Endodermal cell (in vitro differentiated cells): ENCODE data around the gene ATP10A. TPM values are rescaled to one million over a fixed set of nuclear protein-coding genes. Genes with fewer than 3 reads are reported as not detected.
A peak's percentile ranks its signal among the peaks of the same experiment; 100 is the strongest.

ENCODE experiments used
- DNase-seq: peaks from one replicate; pipeline ENCODE4 v3.0.0-alpha.2; 2017
- H3K27ac ChIP-seq: 2 replicates; pipeline ENCODE4 v1.5.1; 2013; ENCODE audit warnings: mild to moderate bottlenecking, low read depth, low read length, moderate library complexity
- H3K27me3 ChIP-seq: 2 replicates; pipeline ENCODE4 v1.6.1; 2013; ENCODE audit warnings: mild to moderate bottlenecking, low read length, moderate library complexity; ENCODE audit not compliant: insufficient read depth, control insufficient read depth, poor library complexity, severe bottlenecking
- H3K36me3 ChIP-seq: 2 replicates; pipeline ENCODE4 v1.7.0; 2013; ENCODE audit warnings: mild to moderate bottlenecking, low read length, moderate library complexity; ENCODE audit not compliant: control insufficient read depth, insufficient read depth
- H3K4me1 ChIP-seq: one replicate; pipeline ENCODE4 v1.7.0; 2013; ENCODE audit warnings: low read length; ENCODE audit not compliant: control insufficient read depth, insufficient read depth
- H3K4me3 ChIP-seq: 2 replicates; pipeline ENCODE4 v1.5.1; 2013; ENCODE audit warnings: mild to moderate bottlenecking, low read length, moderate library complexity
- H3K9ac ChIP-seq: 2 replicates; pipeline ENCODE4 v1.6.1; 2013; ENCODE audit warnings: mild to moderate bottlenecking, low read length, moderate library complexity; ENCODE audit not compliant: poor library complexity, severe bottlenecking; ENCODE audit errors: extremely low read depth
- H3K9me3 ChIP-seq: 2 replicates; pipeline ENCODE4 v1.6.1; 2013; ENCODE audit warnings: mild to moderate bottlenecking, low read length, moderate library complexity; ENCODE audit not compliant: control insufficient read depth
- H3K27ac Mint-ChIP-seq: 2 replicates; pipeline ENCODE4 v1.8.0; 2020; ENCODE audit warnings: mixed read lengths
- H3K27me3 Mint-ChIP-seq: 2 replicates; pipeline ENCODE4 v1.8.0; 2021; ENCODE audit warnings: mild to moderate bottlenecking, mixed read lengths; ENCODE audit not compliant: insufficient read depth
- H3K36me3 Mint-ChIP-seq: 2 replicates; pipeline ENCODE4 v1.8.0; 2020; ENCODE audit warnings: low read depth, mixed read lengths
- H3K4me1 Mint-ChIP-seq: 2 replicates; pipeline ENCODE4 v1.8.0; 2020; ENCODE audit warnings: mixed read lengths
- H3K4me3 Mint-ChIP-seq: 2 replicates; pipeline ENCODE4 v1.8.0; 2020; ENCODE audit warnings: mild to moderate bottlenecking, moderate library complexity, mixed read lengths
- H3K9me3 Mint-ChIP-seq: 2 replicates; pipeline ENCODE4 v1.8.0; 2020; ENCODE audit warnings: mild to moderate bottlenecking, mixed read lengths
- WGBS, 2 experiments: methylation state at CpG; one replicate each; pipeline versions ENCODE4 v1.1.5 to v1.1.7; 2013; ENCODE audit warnings: missing lambda C conversion rate in 2 of 2, mixed read lengths in 1 of 2; ENCODE audit not compliant: insufficient coverage in 1 of 2, insufficient read length in 1 of 2; 5-methylcytosine and 5-hydroxymethylcytosine counted together
- total RNA-seq, 2 donors: library from RNA; stranded (reverse); fragmentation: NEBNext Ultra II Directional in 1 of 2; extraction: Animal tissue kit (Norgen Biotek cat#: 25700) in 1 of 2; gene quantifications; 2 replicates in 1 of 2; 3 replicates in 1 of 2; pipeline ENCODE4 v1.2.1, GENCODE V29; 2021
- TF ChIP-seq, protein P1 (sequence below): fragments of 200-600 bp; sonication (generic); conservative IDR thresholded peaks from 2 replicates; pipeline ENCODE4 v1.5.0; 2021; ENCODE audit warnings: antibody characterized with exemption, mild to moderate bottlenecking

ATP10A gene
- total RNA-seq, 2 donors from 2014 or later, result 0.04 to 1.2 TPM

- Histone ChIP-seq H3K27ac (no peak overlapping the region), H3K36me3 (no peaks in the 10 kb centered on the region), H3K27me3 (no peaks in the 10 kb centered on the region), H3K9ac (no peak overlapping the region), H3K4me3 (no peak overlapping the region), H3K4me1 (no peaks in the 10 kb centered on the region), H3K9me3 (no peaks in the 10 kb centered on the region)
- H3K9me3 Mint-ChIP-seq, result no peaks in the 10 kb centered on the region
- TF ChIP-seq, protein P1, sequence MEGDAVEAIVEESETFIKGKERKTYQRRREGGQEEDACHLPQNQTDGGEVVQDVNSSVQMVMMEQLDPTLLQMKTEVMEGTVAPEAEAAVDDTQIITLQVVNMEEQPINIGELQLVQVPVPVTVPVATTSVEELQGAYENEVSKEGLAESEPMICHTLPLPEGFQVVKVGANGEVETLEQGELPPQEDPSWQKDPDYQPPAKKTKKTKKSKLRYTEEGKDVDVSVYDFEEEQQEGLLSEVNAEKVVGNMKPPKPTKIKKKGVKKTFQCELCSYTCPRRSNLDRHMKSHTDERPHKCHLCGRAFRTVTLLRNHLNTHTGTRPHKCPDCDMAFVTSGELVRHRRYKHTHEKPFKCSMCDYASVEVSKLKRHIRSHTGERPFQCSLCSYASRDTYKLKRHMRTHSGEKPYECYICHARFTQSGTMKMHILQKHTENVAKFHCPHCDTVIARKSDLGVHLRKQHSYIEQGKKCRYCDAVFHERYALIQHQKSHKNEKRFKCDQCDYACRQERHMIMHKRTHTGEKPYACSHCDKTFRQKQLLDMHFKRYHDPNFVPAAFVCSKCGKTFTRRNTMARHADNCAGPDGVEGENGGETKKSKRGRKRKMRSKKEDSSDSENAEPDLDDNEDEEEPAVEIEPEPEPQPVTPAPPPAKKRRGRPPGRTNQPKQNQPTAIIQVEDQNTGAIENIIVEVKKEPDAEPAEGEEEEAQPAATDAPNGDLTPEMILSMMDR, result no peak
- peak; percentile 13 for DNase-seq
- H3K4me1 Mint-ChIP-seq, result no peaks in the 10 kb centered on the region
- H3K27me3 Mint-ChIP-seq, result no peaks in the 10 kb centered on the region
- no peak overlapping the region for H3K27ac Mint-ChIP-seq
- no peaks in the 10 kb centered on the region for H3K36me3 Mint-ChIP-seq
- H3K4me3 Mint-ChIP-seq, result no peak overlapping the region
- WGBS, 2 experiments, result 88 to 96% methylated on average over 12 to 18 of the region's 18 CpGs
These were observed 143.8 kb downstream of the ATP10A start for GRCh38 chr15:25719101-25719985.

GRCh38 chr15:25718597-25718996, 144.5 kb downstream of the ATP10A start:
- no peaks in the 10 kb centered on the region for H3K4me1 Mint-ChIP-seq
- no peak overlapping the region for H3K27ac Mint-ChIP-seq

GRCh38 chr15:25718169-25718536, 145.0 kb downstream of the ATP10A start:
- no peak overlapping the region for H3K9ac ChIP-seq

More at GRCh38 chr15:25718597-25718996, 144.5 kb downstream of the ATP10A start:
- DNase-seq, result peak; percentile 28
- no peak overlapping the region for H3K27ac ChIP-seq
- WGBS, 2 experiments, result 90 to 95% methylated on average over 7 to 8 of the region's 8 CpGs
- H3K9ac ChIP-seq, result no peak overlapping the region
- H3K9me3 ChIP-seq, result no peaks in the 10 kb centered on the region
- no peaks in the 10 kb centered on the region for H3K36me3 ChIP-seq
- no peaks in the 10 kb centered on the region for H3K4me1 ChIP-seq
- no peaks in the 10 kb centered on the region for H3K9me3 Mint-ChIP-seq
- H3K27me3 Mint-ChIP-seq, result no peaks in the 10 kb centered on the region
- H3K4me3 ChIP-seq, result no peak overlapping the region
- H3K27me3 ChIP-seq, result no peaks in the 10 kb centered on the region
- no peak overlapping the region for H3K4me3 Mint-ChIP-seq
- TF ChIP-seq, protein P1, result no peak
- H3K36me3 Mint-ChIP-seq, result no peaks in the 10 kb centered on the region

More at GRCh38 chr15:25718169-25718536, 145.0 kb downstream of the ATP10A start:
- no peaks in the 10 kb centered on the region for H3K27me3 Mint-ChIP-seq
- peak; percentile 20 for DNase-seq
- H3K4me3 ChIP-seq, result no peak overlapping the region
- 92% methylated on average over 20 of the region's 20 CpGs; no CpG with 5 or more reads in 1 of the 2 experiments for WGBS, 2 experiments
- TF ChIP-seq, protein P1, result no peak
- no peaks in the 10 kb centered on the region for H3K36me3 ChIP-seq
- H3K4me3 Mint-ChIP-seq, result no peak overlapping the region
- H3K36me3 Mint-ChIP-seq, result no peaks in the 10 kb centered on the region
- no peaks in the 10 kb centered on the region for H3K9me3 ChIP-seq
- H3K9me3 Mint-ChIP-seq, result no peaks in the 10 kb centered on the region
- no peak overlapping the region for H3K27ac Mint-ChIP-seq
- H3K27me3 ChIP-seq, result no peaks in the 10 kb centered on the region
- H3K4me1 ChIP-seq, result no peaks in the 10 kb centered on the region
- no peak overlapping the region for H3K27ac ChIP-seq
- H3K4me1 Mint-ChIP-seq, result no peaks in the 10 kb centered on the region
